GM13977 (cell line): Measurements from ENCODE around the gene GNAI3.

Experiments used
- DNase-seq: peaks from one replicate; pipeline ENCODE4 v3.0.0; 2012; ENCODE audit warnings: low spot score
- CTCF ChIP-seq: IDR thresholded peaks from 2 replicates; pipeline ENCODE4 v1.5.1; 2012; ENCODE audit warnings: mild to moderate bottlenecking, control low read depth; ENCODE audit not compliant: insufficient read depth; ENCODE audit errors: extremely low read depth, missing control alignments
- in situ Hi-C: fragments of 300-500 bp; cut with MboI; formaldehyde crosslinking; loops from one replicate; pipeline ENCODE4 v1.12.0; 2022; ENCODE audit warnings: low sequenced_read_pairs, low pct_unique_long_range_greater_than_20kb, mixed read lengths, inconsistent platforms; ENCODE audit not compliant: unreplicated experiment

GNAI3 gene

GRCh38 chr1:109622137-109622892 is 73.9 kb downstream of the GNAI3 start:
- in situ Hi-C loops, result no loop called here
- no peak for DNase-seq
- no peak for TF ChIP-seq CTCF

GRCh38 chr1:109622895-109623294 is 74.5 kb downstream of the GNAI3 start:
- in situ Hi-C loops, result no loop called here
- no peak for DNase-seq
- no peak for TF ChIP-seq CTCF

GRCh38 chr1:109623601-109624161 is 75.3 kb downstream of the GNAI3 start:
- TF ChIP-seq CTCF, result no peak
- DNase-seq, result no peak
- in situ Hi-C loops, result no loop called here

GRCh38 chr1:109624201-109625010 is 76.0 kb downstream of the GNAI3 start:
- no peak for TF ChIP-seq CTCF
- in situ Hi-C loops, result no loop called here
- DNase-seq, result no peak

- TF ChIP-seq CTCF, result no peak
- no peak for DNase-seq
- in situ Hi-C loops, result no loop called here
Observed at GRCh38 chr1:109625176-109625575, 76.8 kb downstream of the GNAI3 start.

- TF ChIP-seq CTCF, result no peak
- no peak for DNase-seq
- in situ Hi-C loops, result no loop called here
Observed at GRCh38 chr1:109625601-109626560, 77.5 kb downstream of the GNAI3 start.
